Activated effector memory CD4-positive, alpha-beta T cell treated with anti-CD3 and anti-CD28 coated beads, Interleukin-2, amount 50 U/mL, for 16 hours (primary cell): Measurements from ENCODE around the gene CABP2.

Experiments used
- DNase-seq: peaks from one replicate; pipeline ENCODE4 v3.0.0-alpha.2; 2020

CABP2 gene

GRCh38 chr11:67470337-67471002 lies 52.8 kb downstream of the CABP2 start:
- DNase-seq, result no peak

- DNase-seq, result no peak
These were observed 53.8 kb downstream of the CABP2 start for GRCh38 chr11:67469508-67469811.
